GM23338 (cell line): ENCODE results near the gene GRID1. TPM values are rescaled to one million over a fixed set of nuclear protein-coding genes. Genes with fewer than 3 reads are reported as not detected.

Source experiments
- ATAC-seq: fragments of 200-7000 bp; cut with Tn5 transposase; 3 replicates; pipeline ENCODE4 v1.9.1; 2020
- DNase-seq: peaks from one replicate; pipeline ENCODE4 v3.0.0-alpha.2; 2015; ENCODE audit warnings: low spot score
- H2AFZ ChIP-seq: fragments of 200-600 bp; sonication (generic); 2 replicates; pipeline ENCODE4 v1.8.0; 2016; ENCODE audit warnings: antibody characterized with exemption, mild to moderate bottlenecking, moderate library complexity
- H3F3A ChIP-seq: fragments of 200-600 bp; sonication (generic); replicated peaks from 2 replicates; pipeline ENCODE4 v1.8.0; 2017; ENCODE audit warnings: antibody characterized with exemption, mixed run types, low read depth
- H3K27ac ChIP-seq: fragments of 200-600 bp; sonication (generic); 2 replicates; pipeline ENCODE4 v1.6.1; 2016; ENCODE audit warnings: low read depth
- H3K27me3 ChIP-seq: fragments of 200-600 bp; sonication (generic); 2 replicates; pipeline ENCODE4 v1.8.0; 2016; ENCODE audit warnings: mild to moderate bottlenecking, mixed run types, moderate library complexity; ENCODE audit not compliant: insufficient read depth
- H3K36me3 ChIP-seq: fragments of 200-600 bp; sonication (generic); 2 replicates; pipeline ENCODE4 v1.8.0; 2016; ENCODE audit warnings: mild to moderate bottlenecking; ENCODE audit not compliant: insufficient read depth
- H3K4me1 ChIP-seq: fragments of 200-600 bp; sonication (generic); 2 replicates; pipeline ENCODE4 v1.8.0; 2016; ENCODE audit warnings: mild to moderate bottlenecking, moderate library complexity; ENCODE audit not compliant: insufficient read depth
- H3K4me2 ChIP-seq: fragments of 200-600 bp; sonication (generic); 2 replicates; pipeline ENCODE4 v1.7.1; 2017; ENCODE audit warnings: mixed run types
- H3K4me3 ChIP-seq: fragments of 200-600 bp; sonication (generic); 2 replicates; pipeline ENCODE4 v1.6.1; 2016; ENCODE audit warnings: mixed run types
- H3K79me2 ChIP-seq: fragments of 200-600 bp; sonication (generic); replicated peaks from 2 replicates; pipeline ENCODE4 v1.8.0; 2017; ENCODE audit warnings: mild to moderate bottlenecking; ENCODE audit not compliant: insufficient read depth
- H3K9me2 ChIP-seq: fragments of 200-600 bp; sonication (generic); 2 replicates; pipeline ENCODE4 v1.8.0; 2017; ENCODE audit not compliant: insufficient read depth
- H4K20me1 ChIP-seq: fragments of 200-600 bp; sonication (generic); replicated peaks from 2 replicates; pipeline ENCODE4 v1.8.0; 2017; ENCODE audit warnings: mild to moderate bottlenecking; ENCODE audit not compliant: insufficient read depth
- H3K27ac Mint-ChIP-seq: 2 replicates; pipeline ENCODE4 v1.8.0; 2020; ENCODE audit warnings: inconsistent platforms, mild to moderate bottlenecking, moderate library complexity, mixed read lengths
- H3K27me3 Mint-ChIP-seq: 3 replicates; pipeline ENCODE4 v1.8.0; 2022; ENCODE audit warnings: low read depth, mild to moderate bottlenecking, moderate library complexity, mixed read lengths, inconsistent platforms; ENCODE audit not compliant: insufficient read depth, poor library complexity
- H3K36me3 Mint-ChIP-seq: 3 replicates; pipeline ENCODE4 v1.8.0; 2021; ENCODE audit warnings: low read depth, mild to moderate bottlenecking, inconsistent platforms, moderate library complexity, mixed read lengths
- H3K4me1 Mint-ChIP-seq: 3 replicates; pipeline ENCODE4 v1.8.0; 2020; ENCODE audit warnings: mild to moderate bottlenecking, inconsistent platforms, mixed read lengths
- H3K4me3 Mint-ChIP-seq: 3 replicates; pipeline ENCODE4 v1.8.0; 2021; ENCODE audit warnings: moderate library complexity, mild to moderate bottlenecking, inconsistent platforms, mixed read lengths
- H3K9me3 Mint-ChIP-seq: 3 replicates; pipeline ENCODE4 v1.8.0; 2020; ENCODE audit warnings: moderate library complexity, mild to moderate bottlenecking, inconsistent platforms, mixed read lengths
- CREB1 ChIP-seq: fragments of 250-450 bp; sonication (Bioruptor Pico); IDR thresholded peaks from 2 replicates; pipeline ENCODE4 v1.5.0; 2020; ENCODE audit warnings: low read depth, mild to moderate bottlenecking, moderate library complexity
- CTCF ChIP-seq, 2 experiments: fragments of 200-600 bp in 1 of 2; sonication (generic) in 1 of 2; conservative IDR thresholded peaks; 2 replicates each; pipeline versions ENCODE4 v1.5.1 to v1.6.1; 2016 to 2017; ENCODE audit warnings: antibody characterized with exemption in 2 of 2, low read depth in 2 of 2, mild to moderate bottlenecking in 2 of 2, moderate library complexity in 1 of 2
- EZH2 ChIP-seq: fragments of 200-600 bp; sonication (generic); IDR thresholded peaks from one replicate; pipeline ENCODE4 v1.8.0; 2017; ENCODE audit warnings: antibody characterized with exemption, mild to moderate bottlenecking, low read depth; ENCODE audit not compliant: unreplicated experiment
- EZH2phosphoT487 ChIP-seq: fragments of 200-600 bp; sonication (generic); IDR thresholded peaks from one replicate; pipeline ENCODE4 v1.8.1; 2018; ENCODE audit warnings: antibody characterized with exemption; ENCODE audit not compliant: unreplicated experiment
- NANOG ChIP-seq: IDR thresholded peaks from 2 replicates; pipeline ENCODE4 v1.6.1; 2016; ENCODE audit warnings: antibody characterized with exemption, borderline replicate concordance
- REST ChIP-seq: IDR thresholded peaks from one replicate; pipeline ENCODE4 v1.6.1; 2018; ENCODE audit warnings: antibody characterized with exemption; ENCODE audit not compliant: unreplicated experiment
- STAT1 ChIP-seq: IDR thresholded peaks from one replicate; pipeline ENCODE4 v1.6.1; 2016; ENCODE audit warnings: antibody characterized with exemption; ENCODE audit not compliant: unreplicated experiment
- ZNF114 ChIP-seq: fragments of 250-450 bp; sonication (Bioruptor Pico); IDR thresholded peaks from 2 replicates; pipeline ENCODE4 v1.5.0; 2020; ENCODE audit warnings: mild to moderate bottlenecking, moderate library complexity
- ZNF462 ChIP-seq: fragments of 250-450 bp; sonication (Bioruptor Pico); IDR thresholded peaks from 2 replicates; pipeline ENCODE4 v1.5.0; 2020; ENCODE audit warnings: mild to moderate bottlenecking, moderate library complexity
- polyA plus RNA-seq: library from polyadenylated mRNA; unstranded; fragments of >200 nt; fragmentation: Nextera tagmentation; extraction: Ambion mirVana; gene quantifications from 2 replicates; pipeline ENCODE4 v1.2.1, GENCODE V29; 2016
- total RNA-seq: library from RNA; depleted of rRNA; stranded (reverse); fragments of >200 nt; shearing (Covaris generic); gene quantifications from 2 replicates; pipeline ENCODE4 v1.2.3, GENCODE V29; 2014

The GRID1 gene
- total and polyA plus RNA-seq, 2 experiments from 2014 or later = 0.14 to 0.15 TPM

- Histone ChIP-seq H3K36me3 (no peaks in the 10 kb centered on the region), H3K27ac (no peak overlapping the region), H4K20me1 (no peaks in the 10 kb centered on the region), H3K9me2 (no peaks in the 10 kb centered on the region), H3K27me3 (peaks cover 28% of the 10 kb centered on the region), H3F3A (no peaks in the 10 kb centered on the region), H3K79me2 (no peaks in the 10 kb centered on the region), H3K4me2 (peak overlapping the region; percentile 51), H2AFZ (peak overlapping the region; percentile 72; the same call in 1 of the 2 replicates), H3K4me3 (no peak overlapping the region), H3K4me1 (no peaks in the 10 kb centered on the region)
- no peaks in the 10 kb centered on the region for H3K9me3 Mint-ChIP-seq
- no peak overlapping the region for H3K4me3 Mint-ChIP-seq
- peaks cover 15% of the 10 kb centered on the region for H3K27me3 Mint-ChIP-seq
- no peak overlapping the region for H3K27ac Mint-ChIP-seq
- ATAC-seq (no peak), DNase-seq (peak; percentile 33)
- no peaks in the 10 kb centered on the region for H3K4me1 Mint-ChIP-seq
- TF ChIP-seq ZNF114 (CRISPR knock-in tag) (no peak), CREB1 (CRISPR knock-in tag) (no peak), CTCF (conservative IDR thresholded peaks at IDR 0.05; ENCODE audit: low read depth in 2 of 2) (no peak), NANOG (no peak), STAT1 (no peak), EZH2 (no peak), EZH2phosphoT487 (no peak), REST (no peak), ZNF462 (CRISPR knock-in tag) (no peak)
- no peaks in the 10 kb centered on the region for H3K36me3 Mint-ChIP-seq
Measured at GRCh38 chr10:86377797-86378146, 11.2 kb upstream of the GRID1 start.
